T47D (cell line): ENCODE data around the gene ZNF444.
"Not testable (repeated sequence)": the region's sequence is repeated elsewhere in the genome, so short reads cannot be mapped to it uniquely, and the experiment has no call there.

Experiments used
- DNase-seq, 2 experiments: peaks; one replicate each; pipeline versions ENCODE4 v3.0.0 to v3.0.0-alpha.2; 2011 to 2012; ENCODE audit warnings: low read depth in 1 of 2, low spot score in 1 of 2
- JUND ChIP-seq: IDR thresholded peaks from 2 replicates; pipeline ENCODE4 v1.6.1; 2012; ENCODE audit warnings: low read depth
- in situ Hi-C: cut with HindIII; loops from 2 replicates; pipeline ENCODE4 v1.10.0; 2016; ENCODE audit warnings: low sequenced_read_pairs, low pct_unique_long_range_greater_than_20kb

The ZNF444 gene

DNA sequence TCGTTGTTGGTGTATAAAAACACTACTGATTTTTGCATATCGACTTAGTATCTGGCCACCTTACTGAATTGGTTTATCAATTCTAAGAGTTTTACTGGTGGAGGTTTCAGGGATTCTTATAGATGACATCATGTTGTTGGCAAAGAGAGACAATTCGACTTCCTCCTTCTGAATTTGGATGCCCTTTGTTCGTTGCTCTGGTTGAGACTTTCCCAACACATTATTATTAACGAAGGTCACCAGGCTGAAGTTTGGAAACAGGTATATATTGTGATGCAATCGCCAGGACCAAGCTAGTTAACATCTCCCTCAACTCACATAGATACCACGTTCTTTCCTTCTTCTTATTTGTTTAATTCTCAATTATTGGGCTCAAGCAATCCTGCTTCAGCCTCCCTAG is 58.6 kb downstream of the ZNF444 start:
- no peak for DNase-seq
- no peak for TF ChIP-seq JUND
- in situ Hi-C loops = no loop called here

DNA sequence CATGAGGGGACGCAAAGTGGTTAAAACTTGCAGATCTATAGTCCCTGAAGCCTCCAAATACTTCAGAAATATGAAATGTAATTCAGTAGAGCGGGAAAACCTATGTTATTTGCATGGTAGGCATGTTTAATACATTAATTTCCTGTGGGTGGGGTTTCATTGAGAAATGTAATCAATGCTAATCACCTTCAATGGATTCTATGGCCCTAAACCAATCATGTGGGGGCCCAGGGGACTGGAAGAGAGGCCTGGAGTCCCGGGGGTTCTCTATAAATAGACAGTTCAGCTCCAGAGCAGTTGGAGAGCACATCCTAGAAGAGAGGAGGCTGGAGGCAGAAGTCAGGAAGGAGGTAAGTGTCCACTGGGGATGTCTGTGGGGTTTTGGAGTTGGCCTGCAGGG is 60.9 kb downstream of the ZNF444 start, which contains the start of gene ZSCAN5C:
TSS of gene ZSCAN5C (plus strand) at position 301 of the 400 bp plus-strand sequence. CDS start 3,641 bp downstream, outside the sequence.
- no peak for TF ChIP-seq JUND
- no peak for DNase-seq
- in situ Hi-C loops = no loop called here

DNA sequence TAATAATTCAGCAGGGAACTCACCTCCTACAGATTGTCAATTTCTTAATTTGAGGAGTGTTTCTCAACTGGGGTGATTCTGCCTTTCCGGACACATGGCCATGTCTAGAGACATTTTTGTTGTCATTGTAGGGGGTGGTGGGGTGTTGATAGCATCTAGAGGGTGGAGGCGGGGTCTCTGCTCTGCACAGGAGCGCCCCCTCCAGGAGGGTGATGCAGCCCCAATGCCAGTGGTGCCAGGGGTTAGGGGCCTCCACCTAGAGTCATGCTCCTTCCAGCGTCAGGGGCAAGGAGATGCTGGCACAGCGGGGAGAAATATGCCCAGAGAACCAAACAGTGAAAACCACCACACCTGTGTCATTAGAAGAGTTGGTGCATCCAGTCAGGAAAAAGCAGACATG is 66.5 kb downstream of the ZNF444 start:
- DNase-seq, in situ Hi-C loops: not testable (repeated sequence)

DNA sequence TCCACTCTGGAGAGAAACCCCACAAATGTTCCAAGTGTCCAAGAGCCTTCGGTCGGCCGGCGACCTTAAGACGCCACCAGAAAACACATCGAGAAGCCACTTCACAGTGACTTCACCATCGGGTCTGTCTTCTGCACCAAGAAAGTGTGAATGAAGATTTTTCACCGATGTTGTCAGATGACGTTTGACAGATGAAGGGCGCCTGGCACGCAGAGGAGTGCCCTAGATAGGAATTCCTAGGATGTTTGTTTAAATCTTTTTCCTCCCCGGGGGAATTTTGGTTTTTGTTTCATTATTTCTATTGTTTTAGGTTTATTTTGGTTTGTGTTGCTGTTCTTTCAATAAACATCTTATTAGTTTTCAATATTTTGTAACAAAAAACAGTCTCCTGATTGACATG is 68.0 kb downstream of the ZNF444 start:
- no peak for DNase-seq
- in situ Hi-C loops = no loop called here

GRCh38 chr19:56210036-56210435 is 68.9 kb downstream of the ZNF444 start:
- DNase-seq, in situ Hi-C loops: not testable (repeated sequence)

More for the DNA sequence above, 68.0 kb downstream of the ZNF444 start:
- TF ChIP-seq JUND = no peak
